MG63 (cell line): ENCODE measurements around the gene HSD3B1. TPM values are rescaled to one million over a fixed set of nuclear protein-coding genes. Genes with fewer than 3 reads are reported as not detected.
"Not testable (repeated sequence)": the region's sequence is repeated elsewhere in the genome, so short reads cannot be mapped to it uniquely, and the experiment has no call there.

Source experiments
- DNase-seq: peaks from one replicate; pipeline ENCODE4 v3.0.0-alpha.2; 2020
- H3K27me3 ChIP-seq: fragments of 250-450 bp; sonication (Bioruptor Pico); 2 replicates; pipeline ENCODE4 v1.5.1; 2020; ENCODE audit warnings: mild to moderate bottlenecking, moderate library complexity
- H3K36me3 ChIP-seq: fragments of 250-450 bp; sonication (Bioruptor Pico); 2 replicates; pipeline ENCODE4 v1.5.1; 2020; ENCODE audit warnings: mild to moderate bottlenecking, moderate library complexity
- H3K4me3 ChIP-seq: fragments of 250-450 bp; sonication (Bioruptor Pico); 2 replicates; pipeline ENCODE4 v1.5.1; 2020; ENCODE audit warnings: mild to moderate bottlenecking, moderate library complexity
- H3K9me3 ChIP-seq: fragments of 250-450 bp; sonication (Bioruptor Pico); 2 replicates; pipeline ENCODE4 v1.5.1; 2020; ENCODE audit warnings: mild to moderate bottlenecking, moderate library complexity
- total RNA-seq: library from RNA; depleted of rRNA; stranded (reverse); fragments of >200 nt; shearing (Covaris generic); gene quantifications from 2 replicates; pipeline ENCODE4 v1.2.3, GENCODE V29; 2014; ENCODE audit warnings: low replicate concordance

The HSD3B1 gene
- total RNA-seq, 1 experiment from 2014 or later = not detected

- Histone ChIP-seq H3K27me3 (no peaks in the 10 kb centered on the region), H3K9me3 (no peaks in the 10 kb centered on the region), H3K4me3 (no peak overlapping the region), H3K36me3 (no peaks in the 10 kb centered on the region)
- no peak for DNase-seq
These were observed 24.2 kb upstream of the HSD3B1 start for GRCh38 chr1:119482517-119483425.

GRCh38 chr1:119483441-119484200 is 23.4 kb upstream of the HSD3B1 start:
- DNase-seq = no peak
- H3K9me3 ChIP-seq = no peaks in the 10 kb centered on the region
- H3K27me3 ChIP-seq = no peaks in the 10 kb centered on the region
- no peak overlapping the region for H3K4me3 ChIP-seq
- H3K36me3 ChIP-seq = no peaks in the 10 kb centered on the region

GRCh38 chr1:119485201-119485600 is 21.8 kb upstream of the HSD3B1 start:
- no peak for DNase-seq
- H3K36me3 ChIP-seq = no peaks in the 10 kb centered on the region
- H3K27me3 ChIP-seq = no peaks in the 10 kb centered on the region
- H3K4me3 ChIP-seq = no peak overlapping the region
- no peaks in the 10 kb centered on the region for H3K9me3 ChIP-seq

- no peaks in the 10 kb centered on the region for H3K36me3 ChIP-seq
- H3K27me3 ChIP-seq = no peaks in the 10 kb centered on the region
- no peak overlapping the region for H3K4me3 ChIP-seq
- H3K9me3 ChIP-seq = no peaks in the 10 kb centered on the region
- no peak for DNase-seq
These were observed 18.8 kb upstream of the HSD3B1 start for GRCh38 chr1:119488216-119488615.

- DNase-seq = no peak
- Histone ChIP-seq H3K4me3 (no peak overlapping the region), H3K27me3 (peaks cover 2% of the 10 kb centered on the region; the same call in 1 of the 2 replicates), H3K36me3 (no peaks in the 10 kb centered on the region), H3K9me3 (no peaks in the 10 kb centered on the region; the same call in 1 of the 2 replicates)
These were observed 17.8 kb upstream of the HSD3B1 start for GRCh38 chr1:119489201-119489600.

- H3K36me3 ChIP-seq = no peaks in the 10 kb centered on the region
- no peak for DNase-seq
- no peak overlapping the region for H3K4me3 ChIP-seq
- H3K9me3 ChIP-seq = no peaks in the 10 kb centered on the region; the same call in 1 of the 2 replicates
- H3K27me3 ChIP-seq = peaks cover 3% of the 10 kb centered on the region; the same call in 1 of the 2 replicates
These were observed 16.1 kb upstream of the HSD3B1 start for GRCh38 chr1:119490925-119491324.

GRCh38 chr1:119492763-119493162 is 14.2 kb upstream of the HSD3B1 start:
- Histone ChIP-seq H3K36me3 (no peaks in the 10 kb centered on the region), H3K9me3 (no peaks in the 10 kb centered on the region; the same call in 1 of the 2 replicates), H3K27me3 (peaks cover 3% of the 10 kb centered on the region; the same call in 1 of the 2 replicates), H3K4me3 (no peak overlapping the region)
- no peak for DNase-seq

GRCh38 chr1:119504831-119505230 is 2.2 kb upstream of the HSD3B1 start:
- H3K9me3 ChIP-seq = peaks cover 6% of the 10 kb centered on the region; the same call in 1 of the 2 replicates
- no peak overlapping the region for H3K4me3 ChIP-seq
- peaks cover 7% of the 10 kb centered on the region for H3K27me3 ChIP-seq
- H3K36me3 ChIP-seq = no peaks in the 10 kb centered on the region
- DNase-seq = no peak

- no peak for DNase-seq
- peaks cover 8% of the 10 kb centered on the region; the same call in 1 of the 2 replicates for H3K27me3 ChIP-seq
- H3K4me3 ChIP-seq = no peak overlapping the region
- H3K9me3 ChIP-seq = no peaks in the 10 kb centered on the region
- H3K36me3 ChIP-seq = no peaks in the 10 kb centered on the region
These were observed 3.0 kb downstream of the HSD3B1 start for GRCh38 chr1:119510046-119510445.

GRCh38 chr1:119515221-119515620 is 8.2 kb downstream of the HSD3B1 start:
- H3K4me3 ChIP-seq = no peak overlapping the region
- no peaks in the 10 kb centered on the region for H3K36me3 ChIP-seq
- no peaks in the 10 kb centered on the region for H3K9me3 ChIP-seq
- no peak for DNase-seq
- H3K27me3 ChIP-seq = peaks cover 10% of the 10 kb centered on the region

GRCh38 chr1:119516247-119516646 is 9.2 kb downstream of the HSD3B1 start:
- H3K27me3 ChIP-seq = peaks cover 13% of the 10 kb centered on the region
- no peak for DNase-seq
- no peaks in the 10 kb centered on the region for H3K9me3 ChIP-seq
- H3K4me3 ChIP-seq = no peak overlapping the region
- H3K36me3 ChIP-seq = no peaks in the 10 kb centered on the region

GRCh38 chr1:119516680-119517079 is 9.7 kb downstream of the HSD3B1 start:
- H3K27me3 ChIP-seq = peaks cover 10% of the 10 kb centered on the region
- H3K9me3 ChIP-seq = no peaks in the 10 kb centered on the region
- no peaks in the 10 kb centered on the region for H3K36me3 ChIP-seq
- H3K4me3 ChIP-seq = no peak overlapping the region
- no peak for DNase-seq

GRCh38 chr1:119517667-119518066 is 10.7 kb downstream of the HSD3B1 start:
- not testable (repeated sequence) for H3K9me3 ChIP-seq, H3K4me3 ChIP-seq, H3K36me3 ChIP-seq, DNase-seq
- H3K27me3 ChIP-seq = peaks cover 12% of the 10 kb centered on the region

GRCh38 chr1:119531606-119532323 is 24.8 kb downstream of the HSD3B1 start:
- Histone ChIP-seq H3K27me3 (peaks cover 11% of the 10 kb centered on the region), H3K4me3 (no peak overlapping the region), H3K36me3 (no peaks in the 10 kb centered on the region), H3K9me3 (peaks cover 2% of the 10 kb centered on the region; the same call in 1 of the 2 replicates)
- peak; percentile 26 for DNase-seq

- Histone ChIP-seq H3K9me3 (peaks cover 2% of the 10 kb centered on the region; the same call in 1 of the 2 replicates), H3K36me3 (no peaks in the 10 kb centered on the region), H3K4me3 (no peak overlapping the region), H3K27me3 (peaks cover 9% of the 10 kb centered on the region)
- no peak for DNase-seq
These were observed 25.4 kb downstream of the HSD3B1 start for GRCh38 chr1:119532324-119532910.

GRCh38 chr1:119535381-119535780 is 28.4 kb downstream of the HSD3B1 start:
- Histone ChIP-seq H3K27me3 (0 out of 2 replicates have a peak, but pooled peaks cover 3% of the 10 kb centered on the region), H3K9me3 (no peaks in the 10 kb centered on the region; the same call in 1 of the 2 replicates), H3K36me3 (no peaks in the 10 kb centered on the region), H3K4me3 (no peak overlapping the region)
- DNase-seq = no peak
